ENCODE measurements around the gene PPP1R3C. TPM values are rescaled to one million over a fixed set of nuclear protein-coding genes. Genes with fewer than 3 reads are reported as not detected.

Gene PPP1R3C
- total RNA-seq, 2 donors from 2014 or later = 1.9 to 6.5 TPM

GRCh38 chr10:91653219-91653870 is 20.5 kb upstream of the PPP1R3C start:
- no peak overlapping the region for H3K9ac ChIP-seq (ENCODE audit: low read depth in 2 of 2, low read length in 2 of 2)

GRCh38 chr10:91652364-91652763 is 19.5 kb upstream of the PPP1R3C start:
- Histone ChIP-seq H3K9me3 (no peaks in the 10 kb centered on the region), H3K9ac (ENCODE audit: low read depth in 2 of 2, low read length in 2 of 2) (no peak overlapping the region), H3K36me3 (no peaks in the 10 kb centered on the region), H3K27me3 (no peaks in the 10 kb centered on the region), H3K4me1 (no peaks in the 10 kb centered on the region), H3K4me3 (no peak overlapping the region), H3K27ac (no peak overlapping the region)
- no peak for DNase-seq
- TF ChIP-seq, protein P1, sequence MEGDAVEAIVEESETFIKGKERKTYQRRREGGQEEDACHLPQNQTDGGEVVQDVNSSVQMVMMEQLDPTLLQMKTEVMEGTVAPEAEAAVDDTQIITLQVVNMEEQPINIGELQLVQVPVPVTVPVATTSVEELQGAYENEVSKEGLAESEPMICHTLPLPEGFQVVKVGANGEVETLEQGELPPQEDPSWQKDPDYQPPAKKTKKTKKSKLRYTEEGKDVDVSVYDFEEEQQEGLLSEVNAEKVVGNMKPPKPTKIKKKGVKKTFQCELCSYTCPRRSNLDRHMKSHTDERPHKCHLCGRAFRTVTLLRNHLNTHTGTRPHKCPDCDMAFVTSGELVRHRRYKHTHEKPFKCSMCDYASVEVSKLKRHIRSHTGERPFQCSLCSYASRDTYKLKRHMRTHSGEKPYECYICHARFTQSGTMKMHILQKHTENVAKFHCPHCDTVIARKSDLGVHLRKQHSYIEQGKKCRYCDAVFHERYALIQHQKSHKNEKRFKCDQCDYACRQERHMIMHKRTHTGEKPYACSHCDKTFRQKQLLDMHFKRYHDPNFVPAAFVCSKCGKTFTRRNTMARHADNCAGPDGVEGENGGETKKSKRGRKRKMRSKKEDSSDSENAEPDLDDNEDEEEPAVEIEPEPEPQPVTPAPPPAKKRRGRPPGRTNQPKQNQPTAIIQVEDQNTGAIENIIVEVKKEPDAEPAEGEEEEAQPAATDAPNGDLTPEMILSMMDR (IDR thresholded peaks at IDR 0.05) = no peak
- intact Hi-C loops (cut with DNase I) = no loop called here

More at GRCh38 chr10:91653219-91653870, 20.5 kb upstream of the PPP1R3C start:
- Histone ChIP-seq H3K27me3 (no peaks in the 10 kb centered on the region), H3K9me3 (no peaks in the 10 kb centered on the region), H3K4me3 (no peak overlapping the region), H3K27ac (no peak overlapping the region), H3K4me1 (no peaks in the 10 kb centered on the region), H3K36me3 (no peaks in the 10 kb centered on the region)
- intact Hi-C loops (cut with DNase I) = no loop called here
- TF ChIP-seq, protein P1 (IDR thresholded peaks at IDR 0.05) = no peak
- DNase-seq = no peak

GRCh38 chr10:91643700-91644099 is 10.8 kb upstream of the PPP1R3C start:
- no peak overlapping the region for H3K4me3 ChIP-seq
- no peak overlapping the region for H3K9ac ChIP-seq (ENCODE audit: low read depth in 2 of 2, low read length in 2 of 2)
- no peaks in the 10 kb centered on the region for H3K27me3 ChIP-seq
- TF ChIP-seq, protein P1 (IDR thresholded peaks at IDR 0.05) = no peak
- no peak for DNase-seq
- no peaks in the 10 kb centered on the region for H3K36me3 ChIP-seq
- H3K27ac ChIP-seq = no peak overlapping the region
- no peaks in the 10 kb centered on the region for H3K4me1 ChIP-seq
- no peaks in the 10 kb centered on the region for H3K9me3 ChIP-seq
- intact Hi-C loops (cut with DNase I) = no loop called here

- Histone ChIP-seq H3K9ac (ENCODE audit: low read depth in 2 of 2, low read length in 2 of 2) (no peak overlapping the region), H3K9me3 (no peaks in the 10 kb centered on the region), H3K4me1 (no peaks in the 10 kb centered on the region), H3K27ac (no peak overlapping the region), H3K36me3 (no peaks in the 10 kb centered on the region), H3K27me3 (no peaks in the 10 kb centered on the region), H3K4me3 (no peak overlapping the region)
- TF ChIP-seq, protein P1 (IDR thresholded peaks at IDR 0.05) = no peak
- intact Hi-C loops (cut with DNase I) = no loop called here
- DNase-seq = no peak
These were observed 10.2 kb upstream of the PPP1R3C start for GRCh38 chr10:91642831-91643692.

DNA sequence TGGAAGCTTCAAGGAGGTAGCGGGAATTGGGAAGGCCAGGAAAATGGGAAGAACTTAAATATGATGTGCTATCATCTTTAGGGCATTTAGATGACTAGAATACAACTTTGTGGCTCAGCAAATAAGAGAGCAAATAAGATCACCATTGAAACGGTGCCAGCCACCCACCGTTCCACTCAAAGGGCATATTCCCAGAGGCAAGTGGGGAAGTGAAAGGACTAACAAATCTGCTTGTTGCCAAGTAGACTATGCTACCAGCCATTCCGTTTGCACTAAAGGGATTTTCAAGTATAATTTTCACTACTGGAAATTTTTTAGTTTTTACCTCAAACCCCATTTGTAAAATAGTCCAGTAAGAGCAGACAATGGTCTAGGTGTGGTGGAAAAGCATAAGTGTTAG is 4.0 kb upstream of the PPP1R3C start:
- H3K27me3 ChIP-seq = no peaks in the 10 kb centered on the region
- no peaks in the 10 kb centered on the region for H3K4me1 ChIP-seq
- no peak overlapping the region for H3K9ac ChIP-seq (ENCODE audit: low read depth in 2 of 2, low read length in 2 of 2)
- H3K27ac ChIP-seq = no peak overlapping the region
- H3K9me3 ChIP-seq = no peaks in the 10 kb centered on the region
- intact Hi-C loops (cut with DNase I) = loop anchor here (5.0 to 10.0 kb wide), 4 partner anchors 85 to 342 kb away; partner anchors contain the start of gene FGFBP3
- no peak for DNase-seq
- no peak overlapping the region for H3K4me3 ChIP-seq
- TF ChIP-seq, protein P1 (IDR thresholded peaks at IDR 0.05) = no peak
- no peaks in the 10 kb centered on the region for H3K36me3 ChIP-seq

All from colonic mucosa (tissue), 4 donors.